ENCODE data around the gene FBXL19. TPM values are rescaled to one million over a fixed set of nuclear protein-coding genes. Genes with fewer than 3 reads are reported as not detected.
A peak's percentile ranks its signal among the peaks of the same experiment; 100 is the strongest.

FBXL19 gene
- total RNA-seq, 4 donors from 2014 or later: 4.7 to 9.1 (median 6.9) TPM

- DNase-seq (ENCODE audit: low spot score) (no peak), ATAC-seq (ENCODE audit: low FRiP score) (no peak)
- TF ChIP-seq CTCF (IDR thresholded peaks at IDR 0.05): no peak
Measured at GRCh38 chr16:30983898-30984610, 60.7 kb downstream of the FBXL19 start.

- DNase-seq (ENCODE audit: low spot score) (peak; percentile 98), ATAC-seq (ENCODE audit: low FRiP score) (peak; percentile 82)
- TF ChIP-seq CTCF (IDR thresholded peaks at IDR 0.05): peak in 2 of 3 donors; percentile 96 to 97
Measured at GRCh38 chr16:30984669-30985400, 61.5 kb downstream of the FBXL19 start, which contains the start of gene HSD3B7. Gene HSD3B7, plus strand, starts transcription at chr16:30985207. Its CDS starts 452 bp downstream, at chr16:30985659.

GRCh38 chr16:30985401-30986128 is 62.2 kb downstream of the FBXL19 start:
- no peak for TF ChIP-seq CTCF (IDR thresholded peaks at IDR 0.05)
- ATAC-seq (ENCODE audit: low FRiP score) (peak; percentile 43), DNase-seq (ENCODE audit: low spot score) (no peak)

- ATAC-seq (ENCODE audit: low FRiP score) (no peak), DNase-seq (ENCODE audit: low spot score) (no peak)
- TF ChIP-seq CTCF (IDR thresholded peaks at IDR 0.05): no peak
Measured at GRCh38 chr16:30986129-30986991, 63.0 kb downstream of the FBXL19 start.

GRCh38 chr16:30987581-30988190 is 64.3 kb downstream of the FBXL19 start:
- TF ChIP-seq CTCF (IDR thresholded peaks at IDR 0.05): no peak
- no peak for ATAC-seq (ENCODE audit: low FRiP score)
- no peak for DNase-seq (ENCODE audit: low spot score)

- TF ChIP-seq CTCF (IDR thresholded peaks at IDR 0.05): no peak
- ATAC-seq (ENCODE audit: low FRiP score) (no peak), DNase-seq (ENCODE audit: low spot score) (no peak)
Measured at GRCh38 chr16:30989469-30990047, 66.2 kb downstream of the FBXL19 start.
